Right lobe of liver (tissue), 6 donors: Measurements from ENCODE around the gene SAXO1. TPM values are rescaled to one million over a fixed set of nuclear protein-coding genes. Genes with fewer than 3 reads are reported as not detected.

Source experiments
- ATAC-seq, 4 donors: fragments of 200-7000 bp; cut with Tn5 transposase; one replicate each; pipeline ENCODE4 v1.9.1; 2020; ENCODE audit warnings: mild to moderate bottlenecking in 4 of 4, moderate library complexity in 4 of 4
- DNase-seq, 3 donors: peaks; one replicate each; pipeline ENCODE4 v3.0.0-alpha.2; 2020
- H3K27ac ChIP-seq, 3 donors: fragments of 200-600 bp; one replicate each; pipeline ENCODE4 v1.8.0; 2022
- H3K27me3 ChIP-seq, 2 donors: fragments of 200-600 bp; one replicate each; pipeline ENCODE4 v1.8.0; 2022
- H3K36me3 ChIP-seq, 4 donors: fragments of 200-600 bp; sonication (generic) in 1 of 4; one replicate each; pipeline versions ENCODE4 v1.5.1 to v1.8.0; 2017 to 2022; ENCODE audit warnings: control low read depth in 1 of 4
- H3K4me1 ChIP-seq, 4 donors: fragments of 200-600 bp; sonication (generic) in 1 of 4; one replicate each; pipeline versions ENCODE4 v1.5.1 to v1.8.0; 2017 to 2022; ENCODE audit warnings: control low read depth in 1 of 4
- H3K4me3 ChIP-seq, 3 donors: fragments of 200-600 bp; one replicate each; pipeline ENCODE4 v1.8.0; 2022
- H3K9me3 ChIP-seq, 4 donors: fragments of 200-600 bp; sonication (generic) in 1 of 4; one replicate each; pipeline versions ENCODE4 v1.5.1 to v1.8.0; 2017 to 2022; ENCODE audit warnings: control low read depth in 1 of 4
- POLR2A ChIP-seq: fragments of 450-650 bp; IDR thresholded peaks from one replicate; pipeline ENCODE4 v1.6.1; 2017; ENCODE audit warnings: antibody characterized with exemption, mild to moderate bottlenecking
- WGBS: methylation state at CpG from one replicate; pipeline ENCODE4 v1.1.6; 2018; ENCODE audit warnings: low coverage, low lambda C conversion rate; ENCODE audit not compliant: insufficient coverage; ENCODE audit errors: missing lambda C conversion rate; 5-methylcytosine and 5-hydroxymethylcytosine counted together
- intact Hi-C, 2 donors: fragments of 100-400 bp; cut with DNase I; formaldehyde crosslinking; loops; one replicate each; pipeline versions ENCODE4 v1.11.2 to v1.14.1; 2022
- total RNA-seq, 6 experiments: library from RNA; depleted of rRNA in 2 of 6; stranded (reverse); fragments of >200 nt in 2 of 6; fragmentation: NEBNext Ultra II Directional in 3 of 6; extraction: Animal tissue kit (Norgen Biotek cat#: 25700) in 3 of 6; gene quantifications; one replicate each; pipeline versions ENCODE4 v1.1.0 to v1.2.4, GENCODE V29; 2016 to 2023
- TF ChIP-seq, protein P1 (sequence below), 4 donors: fragments of 200-600 bp in 3 of 4; fragments of 450-650 bp in 1 of 4; IDR thresholded peaks; one replicate each; pipeline versions ENCODE4 v1.5.1 to v1.8.0; 2016 to 2022; ENCODE audit warnings: antibody characterized with exemption in 4 of 4, mild to moderate bottlenecking in 2 of 4
- donor health status: DM: no; HTN: yes; CAD: no.
- donor health status: DM: no; HTN: no; CAD: no.
- donor health status: DM: no; HTN: no; CAD: no.
- donor health status: DM: no; HTN: yes; CAD: no.
- donor health status: DM: no; HTN: yes; CAD: no.

Gene SAXO1
- total RNA-seq, 6 experiments from 2014 or later, result 0.15 TPM; not detected in 5

DNA sequence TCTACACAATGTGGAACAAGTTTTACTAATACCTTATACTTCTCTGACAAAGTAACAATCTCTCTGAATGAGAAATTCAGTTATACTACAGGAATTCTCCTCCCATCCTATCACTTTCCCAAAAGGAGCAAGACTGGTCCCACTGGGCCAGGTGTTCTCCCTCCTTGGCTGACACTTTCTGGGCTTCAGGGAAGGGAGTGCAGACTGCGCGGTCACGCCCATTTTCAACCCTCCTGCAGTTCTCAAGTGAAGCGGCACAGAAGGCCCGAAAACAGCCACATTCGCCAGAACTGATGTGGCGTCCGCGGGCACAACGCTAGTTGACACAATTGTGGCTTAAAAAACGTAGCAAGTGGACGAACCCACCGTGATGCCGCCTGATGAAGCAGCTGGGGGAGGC, 603 bp downstream of the SAXO1 start:
- DNase-seq (no peak), ATAC-seq (no peak)
- intact Hi-C loops, result no loop called here
- TF ChIP-seq, protein P1, sequence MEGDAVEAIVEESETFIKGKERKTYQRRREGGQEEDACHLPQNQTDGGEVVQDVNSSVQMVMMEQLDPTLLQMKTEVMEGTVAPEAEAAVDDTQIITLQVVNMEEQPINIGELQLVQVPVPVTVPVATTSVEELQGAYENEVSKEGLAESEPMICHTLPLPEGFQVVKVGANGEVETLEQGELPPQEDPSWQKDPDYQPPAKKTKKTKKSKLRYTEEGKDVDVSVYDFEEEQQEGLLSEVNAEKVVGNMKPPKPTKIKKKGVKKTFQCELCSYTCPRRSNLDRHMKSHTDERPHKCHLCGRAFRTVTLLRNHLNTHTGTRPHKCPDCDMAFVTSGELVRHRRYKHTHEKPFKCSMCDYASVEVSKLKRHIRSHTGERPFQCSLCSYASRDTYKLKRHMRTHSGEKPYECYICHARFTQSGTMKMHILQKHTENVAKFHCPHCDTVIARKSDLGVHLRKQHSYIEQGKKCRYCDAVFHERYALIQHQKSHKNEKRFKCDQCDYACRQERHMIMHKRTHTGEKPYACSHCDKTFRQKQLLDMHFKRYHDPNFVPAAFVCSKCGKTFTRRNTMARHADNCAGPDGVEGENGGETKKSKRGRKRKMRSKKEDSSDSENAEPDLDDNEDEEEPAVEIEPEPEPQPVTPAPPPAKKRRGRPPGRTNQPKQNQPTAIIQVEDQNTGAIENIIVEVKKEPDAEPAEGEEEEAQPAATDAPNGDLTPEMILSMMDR (IDR thresholded peaks at IDR 0.05), result no peak
- TF ChIP-seq POLR2A, result no peak
- Histone ChIP-seq H3K27me3 (no peaks in the 10 kb centered on the region), H3K36me3 (no peaks in the 10 kb centered on the region), H3K27ac (no peak overlapping the region), H3K9me3 (no peaks in the 10 kb centered on the region), H3K4me3 (no peak overlapping the region), H3K4me1 (no peaks in the 10 kb centered on the region)
- WGBS, result 40% methylated on average over 3 of the region's 14 CpGs

DNA sequence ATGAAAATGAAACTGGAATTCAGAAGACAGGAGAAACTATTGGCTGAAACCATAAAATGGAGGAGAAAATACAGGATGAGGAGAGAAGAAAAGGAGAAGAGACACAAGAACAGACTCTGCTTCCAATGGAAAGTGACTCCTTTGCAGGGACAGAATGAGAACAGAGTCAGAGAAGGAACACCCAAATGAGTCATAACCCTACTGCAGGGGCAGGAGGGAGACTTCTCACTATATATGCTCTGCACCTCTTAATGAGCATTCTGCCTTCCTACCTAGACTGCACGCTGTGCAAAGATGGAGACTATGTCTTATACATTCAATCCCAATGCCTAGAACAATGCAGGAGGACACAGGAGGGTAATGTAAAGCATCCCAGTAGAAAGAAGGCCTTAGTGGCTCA, 2.1 kb downstream of the SAXO1 start:
- H3K36me3 ChIP-seq, result no peaks in the 10 kb centered on the region
- intact Hi-C loops, result no loop called here

DNA sequence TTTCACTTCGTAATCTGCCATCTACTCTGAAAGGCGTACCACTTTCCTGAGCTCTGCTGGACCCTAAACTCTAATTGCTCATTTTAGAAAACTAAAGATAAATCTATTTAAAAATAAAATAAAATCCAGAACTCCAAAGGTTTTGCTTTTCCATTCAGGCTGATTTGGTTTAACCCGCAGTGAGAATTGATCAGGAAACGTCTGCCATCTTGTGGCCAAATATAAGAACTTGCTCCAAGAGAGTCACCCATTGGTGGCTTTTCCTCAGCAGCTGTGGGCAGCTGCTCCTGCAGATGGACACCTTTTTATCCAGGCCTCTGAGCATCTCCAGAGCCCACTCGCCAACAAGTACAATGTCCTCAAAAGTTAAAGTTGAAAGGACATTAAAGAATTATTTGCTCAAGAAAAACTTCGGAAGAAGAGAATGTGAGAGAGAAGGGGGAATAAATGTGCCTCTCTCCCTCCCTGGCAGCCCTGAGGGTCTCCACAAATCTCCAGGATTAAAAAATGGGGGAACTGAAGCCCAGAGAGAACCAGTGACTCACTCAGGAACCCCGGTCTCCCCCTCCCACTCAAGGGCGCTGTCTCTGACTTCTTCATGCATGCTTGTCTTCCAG, 4.1 kb downstream of the SAXO1 start:
- Histone ChIP-seq H3K4me1 (no peaks in the 10 kb centered on the region), H3K4me3 (no peak overlapping the region), H3K27me3 (no peaks in the 10 kb centered on the region), H3K36me3 (no peaks in the 10 kb centered on the region), H3K9me3 (no peaks in the 10 kb centered on the region), H3K27ac (no peak overlapping the region)
- intact Hi-C loops, result no loop called here
- TF ChIP-seq POLR2A, result no peak
- TF ChIP-seq, protein P1 (IDR thresholded peaks at IDR 0.05), result peak; percentile 67 to 82 (median 77)
- ATAC-seq, result peak; percentile 86 to 93 (median 91)
- WGBS, result 13% methylated on average over 8 of the region's 8 CpGs
- DNase-seq, result no peak

More for the DNA sequence above, 2.1 kb downstream of the SAXO1 start:
- ATAC-seq, result no peak
- Histone ChIP-seq H3K27ac (no peak overlapping the region), H3K4me1 (no peaks in the 10 kb centered on the region), H3K9me3 (no peaks in the 10 kb centered on the region), H3K27me3 (no peaks in the 10 kb centered on the region), H3K4me3 (no peak overlapping the region)
- WGBS, result 88% methylated on average over 1 of the region's 1 CpG
- no peak for DNase-seq
- no peak for TF ChIP-seq POLR2A
- TF ChIP-seq, protein P1 (IDR thresholded peaks at IDR 0.05), result no peak

DNA sequence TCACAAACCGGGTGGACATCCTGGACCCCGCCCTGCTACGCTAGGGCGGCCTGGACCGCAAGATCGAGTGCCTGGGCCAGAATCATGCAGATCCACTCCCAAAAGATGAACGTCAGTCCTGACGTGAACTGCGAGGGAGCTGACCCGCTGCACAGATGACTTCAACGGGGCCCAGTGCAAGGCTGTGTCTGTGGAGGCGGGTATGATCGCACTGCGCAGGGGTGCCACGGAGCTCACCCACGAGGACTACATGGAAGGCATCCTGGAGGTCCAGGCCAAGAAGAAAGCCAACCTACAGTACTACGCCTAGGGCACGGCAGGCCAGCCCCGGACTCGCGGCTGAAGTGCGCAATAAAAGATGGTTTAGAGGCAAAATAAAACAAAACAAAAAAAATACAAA, 5.2 kb downstream of the SAXO1 start:
- no peak for DNase-seq
- Histone ChIP-seq H3K27ac (no peak overlapping the region), H3K27me3 (no peaks in the 10 kb centered on the region), H3K4me3 (no peak overlapping the region), H3K9me3 (no peaks in the 10 kb centered on the region), H3K36me3 (no peaks in the 10 kb centered on the region), H3K4me1 (no peaks in the 10 kb centered on the region)
- TF ChIP-seq, protein P1 (IDR thresholded peaks at IDR 0.05), result no peak
- no peak for TF ChIP-seq POLR2A
- intact Hi-C loops, result no loop called here
- peak in 1 of 4 donors; percentile 21 for ATAC-seq
- WGBS, result 100% methylated on average over 1 of the region's 22 CpGs

DNA sequence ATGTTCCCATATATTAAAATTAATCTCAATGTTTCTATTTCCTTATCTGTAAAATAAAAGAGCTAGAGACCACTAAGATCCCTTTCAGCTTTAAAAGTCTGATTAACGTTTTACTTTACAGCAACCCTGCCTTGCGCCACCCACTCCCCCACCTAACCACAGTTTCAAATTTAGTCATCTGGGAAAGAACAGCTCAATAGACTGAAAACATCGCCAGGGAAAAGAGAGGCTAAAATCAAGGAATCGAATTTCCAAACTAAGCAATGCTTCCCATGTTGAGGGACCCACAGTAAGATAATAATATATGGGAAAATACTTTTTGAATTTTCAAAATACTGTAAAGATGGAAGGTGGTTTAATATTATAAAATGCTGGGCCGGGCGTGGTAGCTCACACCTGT, 6.6 kb downstream of the SAXO1 start:
- DNase-seq, result no peak
- H3K4me1 ChIP-seq, result no peaks in the 10 kb centered on the region
- H3K27ac ChIP-seq, result no peak overlapping the region
- ATAC-seq, result no peak
- no peak overlapping the region for H3K4me3 ChIP-seq
- no peaks in the 10 kb centered on the region for H3K27me3 ChIP-seq
- H3K36me3 ChIP-seq, result no peaks in the 10 kb centered on the region
- no peak for TF ChIP-seq POLR2A
- TF ChIP-seq, protein P1 (IDR thresholded peaks at IDR 0.05), result no peak
- H3K9me3 ChIP-seq, result no peaks in the 10 kb centered on the region
- intact Hi-C loops, result no loop called here
- 68% methylated on average over 6 of the region's 6 CpGs for WGBS
